ENCODE measurements around the gene RIT2.

The RIT2 gene

GRCh38 chr18:42941860-42942259 lies 173.6 kb downstream of the RIT2 start:
- TF ChIP-seq REST (IDR thresholded peaks at IDR 0.05; ENCODE audit: insufficient replicate concordance, low read depth), result no peak
- TF ChIP-seq GABPA (IDR thresholded peaks at IDR 0.05; ENCODE audit: low read depth), result no peak
- no peak for TF ChIP-seq POLR2AphosphoS5 (IDR thresholded peaks at IDR 0.05; ENCODE audit: low read depth)
- no peak for TF ChIP-seq CTCF (IDR thresholded peaks at IDR 0.05; ENCODE audit: insufficient read depth, low read length)
- TF ChIP-seq SPI1 (IDR thresholded peaks at IDR 0.05; ENCODE audit: borderline replicate concordance, low read depth), result no peak

GRCh38 chr18:42941021-42941420 lies 174.5 kb downstream of the RIT2 start:
- no peak for TF ChIP-seq REST (IDR thresholded peaks at IDR 0.05; ENCODE audit: insufficient replicate concordance, low read depth)
- TF ChIP-seq SPI1 (IDR thresholded peaks at IDR 0.05; ENCODE audit: borderline replicate concordance, low read depth), result no peak
- TF ChIP-seq GABPA (IDR thresholded peaks at IDR 0.05; ENCODE audit: low read depth), result no peak
- no peak for TF ChIP-seq POLR2AphosphoS5 (IDR thresholded peaks at IDR 0.05; ENCODE audit: low read depth)
- no peak for TF ChIP-seq CTCF (IDR thresholded peaks at IDR 0.05; ENCODE audit: insufficient read depth, low read length)
- Histone ChIP-seq H3K27ac (replicated peaks) (no peak overlapping the region), H3K27me3 (ENCODE audit: insufficient read depth, poor library complexity, severe bottlenecking) (no peaks in the 10 kb centered on the region), H3K4me3 (replicated peaks; ENCODE audit: insufficient read depth, low read length) (no peak overlapping the region)
- DNase-seq (ENCODE audit: low read depth in 1 of 2, low spot score in 1 of 2), result no peak

More at GRCh38 chr18:42941860-42942259, 173.6 kb downstream of the RIT2 start:
- no peak overlapping the region for H3K4me3 ChIP-seq (replicated peaks; ENCODE audit: insufficient read depth, low read length)
- H3K27ac ChIP-seq (replicated peaks), result no peak overlapping the region
- DNase-seq (ENCODE audit: low read depth in 1 of 2, low spot score in 1 of 2), result no peak
- no peaks in the 10 kb centered on the region for H3K27me3 ChIP-seq (ENCODE audit: insufficient read depth, poor library complexity, severe bottlenecking)

GRCh38 chr18:42937436-42937835 lies 178.0 kb downstream of the RIT2 start:
- Histone ChIP-seq H3K27me3 (ENCODE audit: insufficient read depth, poor library complexity, severe bottlenecking) (no peaks in the 10 kb centered on the region), H3K4me3 (replicated peaks; ENCODE audit: insufficient read depth, low read length) (no peak overlapping the region), H3K27ac (replicated peaks) (no peak overlapping the region)
- TF ChIP-seq CTCF (IDR thresholded peaks at IDR 0.05; ENCODE audit: insufficient read depth, low read length) (no peak), GABPA (IDR thresholded peaks at IDR 0.05; ENCODE audit: low read depth) (no peak), POLR2AphosphoS5 (IDR thresholded peaks at IDR 0.05; ENCODE audit: low read depth) (no peak), REST (IDR thresholded peaks at IDR 0.05; ENCODE audit: insufficient replicate concordance, low read depth) (no peak), SPI1 (IDR thresholded peaks at IDR 0.05; ENCODE audit: borderline replicate concordance, low read depth) (no peak)
- no peak for DNase-seq (ENCODE audit: low read depth in 1 of 2, low spot score in 1 of 2)

Measured in HL-60 (cell line).